SK-N-SH (cell line): ENCODE measurements around the gene USP10. TPM values are rescaled to one million over a fixed set of nuclear protein-coding genes. Genes with fewer than 3 reads are reported as not detected.

ENCODE experiments used
- CTCF ChIA-PET: fragments of 300-600, 350-600 bp; formaldehyde crosslinking; extraction: SDS; loops from one replicate; lab custom pipeline; 2021; lab: Yijun Ruan, JAX
- POLR2A ChIA-PET: fragments of 350-600 bp; sonication (Branson Sonifier 250); formaldehyde crosslinking; extraction: SDS; loops from one replicate; lab custom pipeline; 2020; ENCODE audit warnings: antibody characterized with exemption, inconsistent platforms; lab: Yijun Ruan, JAX
- DNase-seq: peaks from one replicate; pipeline ENCODE4 v3.0.0; 2012
- H2AFZ ChIP-seq: fragments of 200-600 bp; sonication (generic); 2 replicates; pipeline ENCODE4 v1.8.1; 2016; ENCODE audit warnings: antibody characterized with exemption, mild to moderate bottlenecking, low read depth
- H3F3A ChIP-seq: fragments of 200-600 bp; sonication (generic); replicated peaks from 2 replicates; pipeline ENCODE3; 2016; ENCODE audit warnings: antibody characterized with exemption, mild to moderate bottlenecking; ENCODE audit not compliant: insufficient read depth
- H3K27ac ChIP-seq, 2 experiments: fragments of 200-500 bp in 1 of 2; fragments of 200-600 bp in 1 of 2; sonication (Bioruptor generic) in 1 of 2; sonication (generic), shearing (Covaris generic) in 1 of 2; 2 replicates each; pipeline versions ENCODE4 v1.5.1 to v1.6.1; 2014 to 2016; ENCODE audit warnings: low read depth in 2 of 2, inconsistent platforms in 1 of 2, low read length in 1 of 2, mild to moderate bottlenecking in 1 of 2, mixed read lengths in 1 of 2
- H3K27me3 ChIP-seq: fragments of 200-600 bp; sonication (generic), shearing (Covaris generic); 2 replicates; pipeline ENCODE4 v1.6.1; 2016; ENCODE audit warnings: mixed run types; ENCODE audit not compliant: insufficient read depth
- H3K36me3 ChIP-seq, 2 experiments: fragments of 200-500 bp in 1 of 2; fragments of 200-600 bp in 1 of 2; sonication (Bioruptor generic) in 1 of 2; sonication (generic) in 1 of 2; replicated peaks in 1 of 2; 2 replicates each; pipeline versions ENCODE3 to v1.5.1; 2014 to 2016; ENCODE audit warnings: low read length in 1 of 2, mild to moderate bottlenecking in 1 of 2; ENCODE audit not compliant: insufficient read depth in 2 of 2, control insufficient read depth in 1 of 2
- H3K4me1 ChIP-seq, 2 experiments: fragments of 200-500 bp in 1 of 2; fragments of 200-600 bp in 1 of 2; sonication (Bioruptor generic) in 1 of 2; sonication (generic), shearing (Covaris generic) in 1 of 2; 2 replicates each; pipeline versions ENCODE4 v1.5.1 to v1.6.1; 2014 to 2016; ENCODE audit warnings: low read depth in 1 of 2, low read length in 1 of 2, mixed run types in 1 of 2; ENCODE audit not compliant: insufficient read depth in 2 of 2, control insufficient read depth in 1 of 2
- H3K4me2 ChIP-seq: fragments of 200-600 bp; sonication (generic), shearing (Covaris generic); 2 replicates; pipeline ENCODE4 v1.6.1; 2017; ENCODE audit warnings: mixed run types
- H3K4me3 ChIP-seq, 2 experiments: fragments of 200-500 bp in 1 of 2; fragments of 200-600 bp in 1 of 2; sonication (Bioruptor generic) in 1 of 2; sonication (generic), shearing (Covaris generic) in 1 of 2; 2 replicates each; pipeline versions ENCODE4 v1.5.1 to v1.8.1; 2014 to 2016; ENCODE audit warnings: low read depth in 2 of 2, inconsistent platforms in 1 of 2, low read length in 1 of 2, mild to moderate bottlenecking in 1 of 2, mixed read lengths in 1 of 2, moderate library complexity in 1 of 2
- H3K79me2 ChIP-seq: fragments of 200-600 bp; sonication (generic); 2 replicates; pipeline ENCODE4 v1.8.1; 2017; ENCODE audit warnings: mild to moderate bottlenecking; ENCODE audit not compliant: insufficient read depth
- H3K9ac ChIP-seq: fragments of 200-600 bp; sonication (generic); 2 replicates; pipeline ENCODE4 v1.6.1; 2017; ENCODE audit warnings: mixed run types
- H3K9me2 ChIP-seq: fragments of 200-600 bp; sonication (generic); 2 replicates; pipeline ENCODE4 v1.6.1; 2017; ENCODE audit warnings: mixed run types
- H3K9me3 ChIP-seq: fragments of 200-600 bp; sonication (generic); 2 replicates; pipeline ENCODE4 v1.6.1; 2017; ENCODE audit warnings: mixed run types, mild to moderate bottlenecking, moderate library complexity
- H4K20me1 ChIP-seq: fragments of 200-600 bp; sonication (generic); 2 replicates; pipeline ENCODE4 v1.6.1; 2017; ENCODE audit warnings: mild to moderate bottlenecking, mixed run types; ENCODE audit not compliant: insufficient read depth
- FOSL2 ChIP-seq: IDR thresholded peaks from 2 replicates; pipeline ENCODE4 v1.4.0; 2012; ENCODE audit warnings: low read depth, mild to moderate bottlenecking, moderate library complexity, borderline replicate concordance
- FOXJ3 ChIP-seq: sonication (generic); formaldehyde crosslinking; IDR thresholded peaks from 2 replicates; pipeline ENCODE4 v1.5.1; 2020; ENCODE audit warnings: mild to moderate bottlenecking, missing genetic modification reagents
- FOXM1 ChIP-seq: IDR thresholded peaks from 2 replicates; pipeline ENCODE4 v1.4.0; 2012; ENCODE audit warnings: low read depth, mild to moderate bottlenecking
- POLR2AphosphoS5 ChIP-seq: IDR thresholded peaks from 2 replicates; pipeline ENCODE4 v1.6.1; 2012; ENCODE audit warnings: low read depth, low read length
- RAD21 ChIP-seq: IDR thresholded peaks from 2 replicates; pipeline ENCODE4 v1.6.1; 2012; ENCODE audit warnings: mild to moderate bottlenecking, low read length
- REST ChIP-seq: IDR thresholded peaks from 2 replicates; pipeline ENCODE4 v1.6.1; 2012; ENCODE audit warnings: mild to moderate bottlenecking, low read depth, low read length, moderate library complexity
- SIN3A ChIP-seq: IDR thresholded peaks from 2 replicates; pipeline ENCODE4 v1.6.1; 2012; ENCODE audit warnings: low read depth, mild to moderate bottlenecking, low read length, moderate library complexity, borderline replicate concordance
- TAF1 ChIP-seq: IDR thresholded peaks from 2 replicates; pipeline ENCODE4 v1.6.1; 2012; ENCODE audit warnings: low read depth, mild to moderate bottlenecking, low read length, moderate library complexity, borderline replicate concordance
- TEAD4 ChIP-seq: IDR thresholded peaks from 2 replicates; pipeline ENCODE4 v1.4.0; 2012; ENCODE audit warnings: mild to moderate bottlenecking, borderline replicate concordance; ENCODE audit not compliant: insufficient read depth
- USF1 ChIP-seq: IDR thresholded peaks from 2 replicates; pipeline ENCODE4 v1.4.0; 2012; ENCODE audit warnings: low read depth, borderline replicate concordance
- WGBS: methylation state at CpG from one replicate; pipeline ENCODE4 v1.1.6; 2017; ENCODE audit warnings: low lambda C conversion rate; 5-methylcytosine and 5-hydroxymethylcytosine counted together
- polyA plus RNA-seq, 3 experiments: library from polyadenylated mRNA; depleted of rRNA; stranded (reverse); fragments of >200 nt; gene quantifications; 2 replicates each; pipeline ENCODE4 v1.2.3, GENCODE V29; 2012
- TF ChIP-seq, protein P1 (sequence below): fragments of 150-350 bp; IDR thresholded peaks from 2 replicates; pipeline ENCODE4 v1.6.1; 2016; ENCODE audit warnings: mild to moderate bottlenecking, low read depth, low read length

USP10 gene
- polyA plus RNA-seq, 1 of the 3 experiments (the other 2 are of a cell fraction), result 49.2 TPM

DNA sequence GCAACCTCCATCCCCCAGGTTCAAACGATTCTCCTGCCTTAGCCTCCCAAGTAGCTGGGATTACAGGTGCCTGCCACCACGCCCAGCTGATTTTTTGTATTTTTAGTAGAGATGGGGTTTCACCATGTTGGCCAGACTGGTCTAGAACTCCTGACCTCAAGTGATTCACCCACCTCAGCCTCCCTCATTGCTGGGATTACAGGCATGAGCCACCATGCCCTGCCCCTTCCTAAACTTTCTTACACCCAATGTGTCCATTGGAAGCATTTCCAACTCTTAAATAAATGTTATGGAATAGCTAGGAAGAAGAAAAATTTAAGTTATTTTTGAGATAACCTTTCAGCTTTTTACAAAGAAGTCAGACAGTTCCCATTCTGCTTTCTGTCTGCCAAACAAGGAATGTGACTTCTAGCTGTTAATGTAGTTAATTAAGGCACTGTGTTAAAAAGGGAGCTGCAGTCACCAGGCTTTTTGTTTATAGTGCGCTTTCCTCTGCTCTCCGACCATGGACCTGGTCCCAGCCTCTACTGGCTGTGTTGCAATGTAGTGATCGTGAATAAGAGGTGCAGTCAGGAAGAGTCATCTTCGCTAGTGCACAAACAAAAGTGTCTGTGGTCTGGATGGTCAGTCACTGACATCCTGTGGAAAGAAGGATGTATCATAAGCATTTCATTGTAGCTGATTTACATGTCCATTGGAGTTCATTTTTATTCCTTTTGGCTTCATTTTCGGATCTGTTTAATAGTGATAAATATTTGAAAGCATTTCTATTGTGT is 39.7 kb downstream of the USP10 start:
- Histone ChIP-seq H3K36me3 (peaks cover 20 to 30% of the 10 kb centered on the region in 2 experiments), H2AFZ (no peak overlapping the region), H3K4me2 (peak overlapping the region; percentile 4; the same call in 1 of the 2 replicates), H3K27ac (peak overlapping the region in 1 of 2 experiments; percentile 25; a peak in 2 of 4 replicates), H3K9me3 (no peaks in the 10 kb centered on the region), H3K27me3 (no peaks in the 10 kb centered on the region), H3K9ac (no peak overlapping the region), H4K20me1 (peaks cover 51% of the 10 kb centered on the region), H3K4me1 (peaks cover 26 to 30% of the 10 kb centered on the region in 2 experiments), H3K9me2 (no peaks in the 10 kb centered on the region), H3F3A (peaks cover 25% of the 10 kb centered on the region), H3K79me2 (peaks cover 97% of the 10 kb centered on the region), H3K4me3 (no peak overlapping the region)
- 67% methylated on average over 7 of the region's 7 CpGs for WGBS
- TF ChIP-seq REST (no peak), RAD21 (no peak), POLR2AphosphoS5 (no peak), FOXM1 (no peak), SIN3A (no peak), FOXJ3 (no peak), TAF1 (no peak), TEAD4 (no peak), USF1 (no peak), FOSL2 (no peak)
- TF ChIP-seq, protein P1, sequence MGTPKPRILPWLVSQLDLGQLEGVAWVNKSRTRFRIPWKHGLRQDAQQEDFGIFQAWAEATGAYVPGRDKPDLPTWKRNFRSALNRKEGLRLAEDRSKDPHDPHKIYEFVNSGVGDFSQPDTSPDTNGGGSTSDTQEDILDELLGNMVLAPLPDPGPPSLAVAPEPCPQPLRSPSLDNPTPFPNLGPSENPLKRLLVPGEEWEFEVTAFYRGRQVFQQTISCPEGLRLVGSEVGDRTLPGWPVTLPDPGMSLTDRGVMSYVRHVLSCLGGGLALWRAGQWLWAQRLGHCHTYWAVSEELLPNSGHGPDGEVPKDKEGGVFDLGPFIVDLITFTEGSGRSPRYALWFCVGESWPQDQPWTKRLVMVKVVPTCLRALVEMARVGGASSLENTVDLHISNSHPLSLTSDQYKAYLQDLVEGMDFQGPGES, result no peak
- ChIA-PET POLR2A (no interaction called here), CTCF (interaction anchor here (0.6 to 11.8 kb wide), 37 partner anchors 8 to 266 kb away, joined by 3 to 206 read pairs (median 7); no protein-coding TSS in a partner anchor)
- no peak for DNase-seq
